Stimulated activated CD4-positive, alpha-beta T cell treated with anti-CD3 and anti-CD28 coated beads, Interleukin-4, amount 100 ng/mL, for 4 hours (primary cell): ENCODE measurements around the gene CAMP.
"Not testable (repeated sequence)": the region's sequence is repeated elsewhere in the genome, so short reads cannot be mapped to it uniquely, and the experiment has no call there.

Experiments used
- DNase-seq, 2 experiments: peaks; one replicate each; pipeline ENCODE4 v3.0.0-alpha.2; 2020

CAMP gene

GRCh38 chr3:48267782-48268181 is 44.5 kb downstream of the CAMP start:
- DNase-seq: no peak

GRCh38 chr3:48268381-48268935 is 45.2 kb downstream of the CAMP start:
- peak; percentile 75 to 97 for DNase-seq

- DNase-seq: peak; percentile 46 to 84
Measured at GRCh38 chr3:48268936-48269561, 45.8 kb downstream of the CAMP start.

- no peak for DNase-seq
Measured at GRCh38 chr3:48269592-48269991, 46.3 kb downstream of the CAMP start.

- DNase-seq: no peak
Measured at GRCh38 chr3:48270306-48270705, 47.0 kb downstream of the CAMP start.

- not testable (repeated sequence) for DNase-seq
Measured at GRCh38 chr3:48271223-48271622, 47.9 kb downstream of the CAMP start.

GRCh38 chr3:48271763-48272498 is 48.6 kb downstream of the CAMP start:
- DNase-seq: no peak

GRCh38 chr3:48273594-48274211 is 50.4 kb downstream of the CAMP start:
- peak; percentile 36 to 41 for DNase-seq

GRCh38 chr3:48274452-48274851 is 51.2 kb downstream of the CAMP start:
- DNase-seq: no peak
